Measurements from ENCODE around the gene FGD5. TPM values are rescaled to one million over a fixed set of nuclear protein-coding genes. Genes with fewer than 3 reads are reported as not detected.

Gene FGD5
- total and polyA plus RNA-seq, 9 of the 15 experiments (the other 6 are each of a cell fraction or from before 2014, with no cell fraction given), result 0.18 TPM; not detected in 8

- 4% methylated on average over 4 of the region's 4 CpGs for WGBS (ENCODE audit: insufficient coverage, low coverage, missing lambda C conversion rate)
- ChIA-PET CTCF (ENCODE audit: low intra/inter-chr PET ratio) (no interaction called here), POLR2A (interaction anchor here (0.6 kb wide), 1 partner anchor 334 kb away, joined by 5 read pairs; no protein-coding TSS in a partner anchor)
- Histone ChIP-seq H3K9me3 (replicated peaks; ENCODE audit: control insufficient read depth, insufficient read depth, low read depth, low read length) (no peaks in the 10 kb centered on the region), H3K4me1 (replicated peaks in 1 of 2; ENCODE audit: control insufficient read depth in 2 of 2, insufficient read depth in 2 of 2, low read length in 2 of 2) (no peaks in the 10 kb centered on the region), H3K79me2 (ENCODE audit: control insufficient read depth, insufficient read depth, low read length) (peaks cover 3% of the 10 kb centered on the region; the same call in 2 of the 3 replicates), H4K20me1 (replicated peaks; ENCODE audit: control insufficient read depth, insufficient read depth, low read length) (peaks cover 4% of the 10 kb centered on the region; the same call in 1 of the 2 replicates), H3K4me2 (ENCODE audit: insufficient read depth, low read length) (no peak overlapping the region), H3K36me3 (ENCODE audit: control insufficient read depth, insufficient read depth, low read length) (peaks cover 11% of the 10 kb centered on the region), H3K9ac (ENCODE audit: insufficient read depth in 1 of 2, low read depth in 2 of 2, low read length in 2 of 2) (no peak overlapping the region), H3K9me1 (ENCODE audit: control insufficient read depth, insufficient read depth, low read length) (no peaks in the 10 kb centered on the region), H3K4me3 (no peak overlapping the region), H2AFZ (ENCODE audit: low read depth, low read length) (no peak overlapping the region), H3K27ac (ENCODE audit: extremely low read depth, low read depth, low read length) (no peak overlapping the region), H3K27me3 (ENCODE audit: control insufficient read depth in 2 of 2, insufficient read depth in 2 of 2, low read length in 2 of 2) (peaks cover 0 to 9% of the 10 kb centered on the region in 2 experiments; a peak in 1 of 5 replicates)
- DNase-seq (ENCODE audit: extremely low read depth in 1 of 4, low spot score in 3 of 4) (no peak), ATAC-seq (no peak), FAIRE-seq (no peak)
- in situ Hi-C loops (cut with MboI) (no loop called here), intact Hi-C loops (cut with micrococcal nuclease) (no loop called here)
- BruUV-seq (replicated peaks), result no TSS peak
- TF ChIP-seq RFX1 (IDR thresholded peaks at IDR 0.05) (no peak), ZNF395 (CRISPR knock-in tag; IDR thresholded peaks at IDR 0.05) (no peak), TSC22D4 (tag; IDR thresholded peaks at IDR 0.05) (no peak), IFI16 (CRISPR knock-in tag; IDR thresholded peaks at IDR 0.05) (no peak), TAL1 (IDR thresholded peaks at IDR 0.05) (no peak), ZNF239 (CRISPR knock-in tag; IDR thresholded peaks at IDR 0.05) (no peak), KLF13 (tag; IDR thresholded peaks at IDR 0.05; ENCODE audit: borderline replicate concordance, low read depth) (no peak), HDAC8 (tag; IDR thresholded peaks at IDR 0.05) (no peak), ZBTB40 (IDR thresholded peaks at IDR 0.05) (no peak), ZBTB40 (CRISPR knock-in tag; IDR thresholded peaks at IDR 0.05) (no peak), ZNF408 (CRISPR knock-in tag; IDR thresholded peaks at IDR 0.05; ENCODE audit: low read depth) (no peak), CREM (IDR thresholded peaks at IDR 0.05; ENCODE audit: low read depth) (no peak), ZNF778 (CRISPR knock-in tag; IDR thresholded peaks at IDR 0.05) (no peak), SETDB1 (IDR thresholded peaks at IDR 0.05; ENCODE audit: low read length) (no peak), ZNF668 (CRISPR knock-in tag; IDR thresholded peaks at IDR 0.05) (no peak)
Measured at GRCh38 chr3:14938954-14939353, 120.2 kb downstream of the FGD5 start.

Measured in K562 (cell line).